ENCODE measurements around the gene FUT2.
A peak's percentile ranks its signal among the peaks of the same experiment; 100 is the strongest.

Gene FUT2

GRCh38 chr19:48752496-48753365, 57.0 kb downstream of the FUT2 start, which contains the start of gene FUT1:
Gene FUT1, minus strand, starts transcription at chr19:48752641. Its CDS starts 1,360 bp downstream, at chr19:48751281.
- DNase-seq, result peak; percentile 17 to 66 (median 42)

GRCh38 chr19:48755084-48755641, 59.4 kb downstream of the FUT2 start, which contains the start of gene FGF21:
Gene FGF21, plus strand, starts transcription at chr19:48755524. Its CDS starts 713 bp downstream, at chr19:48756237.
- DNase-seq, result no peak
